T-helper 17 cell (primary cell): Measurements from ENCODE around the gene CABP2. TPM values are rescaled to one million over a fixed set of nuclear protein-coding genes. Genes with fewer than 3 reads are reported as not detected.

Source experiments
- ATAC-seq: fragments of 150-1000 bp; cut with Tn5 transposase; 2 replicates; pipeline ENCODE4 v1.10.0; 2021; ENCODE audit warnings: mild to moderate bottlenecking, moderate library complexity
- DNase-seq, 3 donors: peaks; one replicate each; pipeline versions ENCODE4 v3.0.0 to v3.0.0-alpha.2; 2020 to 2021
- H3K9me3 ChIP-seq: one replicate; pipeline ENCODE4 v1.7.0; 2013; ENCODE audit warnings: low read length, mild to moderate bottlenecking; ENCODE audit not compliant: control insufficient read depth, poor library complexity, severe bottlenecking
- H3K27ac Mint-ChIP-seq: one replicate; pipeline ENCODE4 v1.8.0; 2022; ENCODE audit warnings: mild to moderate bottlenecking, moderate library complexity, mixed read lengths
- H3K27me3 Mint-ChIP-seq: one replicate; pipeline ENCODE4 v1.8.0; 2022; ENCODE audit warnings: mixed read lengths
- H3K36me3 Mint-ChIP-seq: one replicate; pipeline ENCODE4 v1.8.0; 2022; ENCODE audit warnings: low read depth, mixed read lengths
- H3K4me1 Mint-ChIP-seq: one replicate; pipeline ENCODE4 v1.8.0; 2022; ENCODE audit warnings: mild to moderate bottlenecking, mixed read lengths
- H3K4me3 Mint-ChIP-seq: one replicate; pipeline ENCODE4 v1.8.0; 2022; ENCODE audit warnings: mild to moderate bottlenecking, moderate library complexity, mixed read lengths
- total RNA-seq, 4 donors: library from RNA in 2 of 4; stranded (reverse) in 2 of 4; gene quantifications; one replicate each; pipeline ENCODE4 v1.2.3 and lab custom pipeline; 2022 to 2026

CABP2 gene
- total RNA-seq, 2 donors from 2014 or later = not detected

- Mint-ChIP-seq H3K4me3 (peak overlapping the region; percentile 88), H3K27me3 (no peaks in the 10 kb centered on the region), H3K4me1 (peaks cover 45% of the 10 kb centered on the region), H3K27ac (peak overlapping the region; percentile 89), H3K36me3 (no peaks in the 10 kb centered on the region)
- no peak for DNase-seq
- no peak for ATAC-seq
- H3K9me3 ChIP-seq = no peaks in the 10 kb centered on the region
Measured at GRCh38 chr11:67502328-67502979, 20.8 kb downstream of the CABP2 start.

GRCh38 chr11:67501854-67502253 lies 21.4 kb downstream of the CABP2 start:
- DNase-seq = no peak
- H3K36me3 Mint-ChIP-seq = no peaks in the 10 kb centered on the region
- H3K4me3 Mint-ChIP-seq = no peak overlapping the region
- H3K9me3 ChIP-seq = no peaks in the 10 kb centered on the region
- H3K27me3 Mint-ChIP-seq = no peaks in the 10 kb centered on the region
- no peak for ATAC-seq
- peak overlapping the region; percentile 84 for H3K27ac Mint-ChIP-seq
- H3K4me1 Mint-ChIP-seq = peaks cover 41% of the 10 kb centered on the region

GRCh38 chr11:67500831-67501715 lies 22.2 kb downstream of the CABP2 start:
- H3K36me3 Mint-ChIP-seq = no peaks in the 10 kb centered on the region
- no peaks in the 10 kb centered on the region for H3K27me3 Mint-ChIP-seq
- ATAC-seq (no peak), DNase-seq (no peak)
- peak overlapping the region; percentile 84 for H3K27ac Mint-ChIP-seq
- no peak overlapping the region for H3K4me3 Mint-ChIP-seq
- H3K4me1 Mint-ChIP-seq = peaks cover 36% of the 10 kb centered on the region
- no peaks in the 10 kb centered on the region for H3K9me3 ChIP-seq

GRCh38 chr11:67500484-67500821 lies 22.8 kb downstream of the CABP2 start:
- no peak overlapping the region for H3K27ac Mint-ChIP-seq

GRCh38 chr11:67499808-67500483 lies 23.3 kb downstream of the CABP2 start:
- H3K36me3 Mint-ChIP-seq = no peaks in the 10 kb centered on the region
- H3K27me3 Mint-ChIP-seq = no peaks in the 10 kb centered on the region
- ATAC-seq (no peak), DNase-seq (no peak)
- peaks cover 30% of the 10 kb centered on the region for H3K4me1 Mint-ChIP-seq
- no peak overlapping the region for H3K4me3 Mint-ChIP-seq
- H3K27ac Mint-ChIP-seq = no peak overlapping the region
- H3K9me3 ChIP-seq = no peaks in the 10 kb centered on the region

More at GRCh38 chr11:67500484-67500821, 22.8 kb downstream of the CABP2 start:
- no peaks in the 10 kb centered on the region for H3K36me3 Mint-ChIP-seq
- no peak overlapping the region for H3K4me3 Mint-ChIP-seq
- no peak for DNase-seq
- no peaks in the 10 kb centered on the region for H3K27me3 Mint-ChIP-seq
- no peaks in the 10 kb centered on the region for H3K9me3 ChIP-seq
- no peak for ATAC-seq
- peaks cover 32% of the 10 kb centered on the region for H3K4me1 Mint-ChIP-seq

GRCh38 chr11:67498544-67498972 lies 24.7 kb downstream of the CABP2 start:
- no peak overlapping the region for H3K4me3 Mint-ChIP-seq
- ATAC-seq (no peak), DNase-seq (no peak)
- H3K27me3 Mint-ChIP-seq = no peaks in the 10 kb centered on the region
- no peaks in the 10 kb centered on the region for H3K36me3 Mint-ChIP-seq
- H3K9me3 ChIP-seq = no peaks in the 10 kb centered on the region
- peaks cover 25% of the 10 kb centered on the region for H3K4me1 Mint-ChIP-seq
- no peak overlapping the region for H3K27ac Mint-ChIP-seq

GRCh38 chr11:67497656-67498291 lies 25.5 kb downstream of the CABP2 start:
- Mint-ChIP-seq H3K4me3 (no peak overlapping the region), H3K36me3 (no peaks in the 10 kb centered on the region), H3K27ac (no peak overlapping the region), H3K27me3 (no peaks in the 10 kb centered on the region), H3K4me1 (peaks cover 22% of the 10 kb centered on the region)
- DNase-seq (no peak), ATAC-seq (no peak)
- no peaks in the 10 kb centered on the region for H3K9me3 ChIP-seq

- DNase-seq (no peak), ATAC-seq (no peak)
- no peaks in the 10 kb centered on the region for H3K36me3 Mint-ChIP-seq
- no peaks in the 10 kb centered on the region for H3K9me3 ChIP-seq
- H3K27me3 Mint-ChIP-seq = no peaks in the 10 kb centered on the region
- H3K4me3 Mint-ChIP-seq = no peak overlapping the region
- no peak overlapping the region for H3K27ac Mint-ChIP-seq
- H3K4me1 Mint-ChIP-seq = peaks cover 19% of the 10 kb centered on the region
Measured at GRCh38 chr11:67496113-67496512, 27.1 kb downstream of the CABP2 start.

- H3K9me3 ChIP-seq = no peaks in the 10 kb centered on the region
- no peaks in the 10 kb centered on the region for H3K36me3 Mint-ChIP-seq
- no peaks in the 10 kb centered on the region for H3K27me3 Mint-ChIP-seq
- no peak overlapping the region for H3K27ac Mint-ChIP-seq
- ATAC-seq (no peak), DNase-seq (no peak)
- H3K4me3 Mint-ChIP-seq = no peak overlapping the region
- H3K4me1 Mint-ChIP-seq = peaks cover 15% of the 10 kb centered on the region
Measured at GRCh38 chr11:67495234-67496005, 27.8 kb downstream of the CABP2 start.

GRCh38 chr11:67494371-67495233 lies 28.6 kb downstream of the CABP2 start:
- Mint-ChIP-seq H3K4me3 (no peak overlapping the region), H3K27me3 (no peaks in the 10 kb centered on the region), H3K27ac (no peak overlapping the region), H3K4me1 (peaks cover 16% of the 10 kb centered on the region), H3K36me3 (no peaks in the 10 kb centered on the region)
- DNase-seq = no peak
- no peaks in the 10 kb centered on the region for H3K9me3 ChIP-seq
- no peak for ATAC-seq

- H3K36me3 Mint-ChIP-seq = no peaks in the 10 kb centered on the region
- H3K9me3 ChIP-seq = no peaks in the 10 kb centered on the region
- no peak for ATAC-seq
- peaks cover 14% of the 10 kb centered on the region for H3K4me1 Mint-ChIP-seq
- no peak for DNase-seq
- H3K4me3 Mint-ChIP-seq = no peak overlapping the region
- no peak overlapping the region for H3K27ac Mint-ChIP-seq
- no peaks in the 10 kb centered on the region for H3K27me3 Mint-ChIP-seq
Measured at GRCh38 chr11:67493548-67494370, 29.5 kb downstream of the CABP2 start.
